Thyroid gland (tissue), 4 donors: ENCODE data around the gene SPATS1. TPM values are rescaled to one million over a fixed set of nuclear protein-coding genes. Genes with fewer than 3 reads are reported as not detected.

Experiments used
- total RNA-seq, 4 donors: library from RNA; depleted of rRNA; stranded (reverse); fragments of >200 nt; gene quantifications; one replicate each; pipeline ENCODE4 v1.2.3, GENCODE V29; 2016

Gene SPATS1
- total RNA-seq, 4 donors from 2014 or later: not detected

Other genes with a start within 250 kb of the SPATS1 start
- 10 to 100 TPM; 26.5 to 80.5 (median 31.1) TPM for gene MRPL14, start 215.2 kb upstream of the SPATS1 start, total RNA-seq
- gene TMEM63B, start 215.1 kb upstream of the SPATS1 start, total RNA-seq: 10 to 100 TPM; 21.6 to 41.7 (median 29.3) TPM
- gene CAPN11, start 183.8 kb upstream of the SPATS1 start, total RNA-seq: 1 to 10 TPM in 1 of 4 donors, under 1 TPM in 1, not detected in 2; 0.22 to 1.7 TPM
- gene MYMX, start 125.7 kb upstream of the SPATS1 start, total RNA-seq: not detected
- gene SLC29A1, start 119.1 kb upstream of the SPATS1 start, total RNA-seq: 10 to 100 TPM; 39.7 to 83.3 (median 55.8) TPM
- 100 to 1,000 TPM; 556 to 669 (median 586) TPM for gene HSP90AB1, start 95.5 kb upstream of the SPATS1 start, total RNA-seq
- 10 to 100 TPM; 28.5 to 46.5 (median 41.8) TPM for gene SLC35B2, start 85.1 kb upstream of the SPATS1 start, total RNA-seq
- gene NFKBIE, start 77.1 kb upstream of the SPATS1 start, total RNA-seq: 10 to 100 TPM in 2 of 4 donors, 1 to 10 TPM in 2; 5.1 to 16.9 (median 13.2) TPM
- not detected for gene TMEM151B, start 72.2 kb upstream of the SPATS1 start, total RNA-seq
- 10 to 100 TPM in 3 of 4 donors, 1 to 10 TPM in 1; 9.7 to 18.0 (median 14.2) TPM for gene AARS2, start 29.3 kb upstream of the SPATS1 start, total RNA-seq
- 10 to 100 TPM; 17.8 to 24.7 (median 20.8) TPM for gene CDC5L, start 45.1 kb downstream of the SPATS1 start, total RNA-seq